Measurements from ENCODE around the gene TPSAB1. TPM values are rescaled to one million over a fixed set of nuclear protein-coding genes. Genes with fewer than 3 reads are reported as not detected.

The TPSAB1 gene
- total and polyA plus RNA-seq, 2 donors (not counting 1 experiment from before 2014, with no cell fraction given), result not detected

DNA sequence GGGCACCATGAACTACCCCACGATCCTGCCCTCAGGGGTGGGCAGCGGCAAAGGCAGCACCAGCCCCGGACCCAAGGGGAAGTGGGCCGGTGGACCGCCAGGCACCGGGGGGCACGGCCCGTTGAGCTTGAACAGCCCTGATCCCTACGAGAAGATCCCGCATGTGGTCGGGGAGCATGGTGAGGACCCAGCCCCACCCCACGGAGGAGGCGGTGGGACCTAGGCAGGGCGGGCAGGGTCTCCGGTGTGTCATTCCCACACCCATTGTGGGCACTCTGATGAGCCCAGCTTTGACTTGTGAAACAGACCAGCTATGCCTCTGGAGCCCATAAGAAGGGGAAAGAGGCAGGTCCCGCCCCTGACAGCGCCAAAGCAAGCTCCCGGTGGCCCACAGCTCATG is 38.2 kb upstream of the TPSAB1 start:
- Histone ChIP-seq H4K20me1 (ENCODE audit: control insufficient read depth, extremely low read depth, insufficient read depth, low read length) (no peaks in the 10 kb centered on the region), H3K9me3 (ENCODE audit: control insufficient read depth, insufficient read depth, low read depth, low read length) (no peaks in the 10 kb centered on the region), H3K4me1 (ENCODE audit: control insufficient read depth, extremely low read depth, insufficient read depth, low read length) (no peaks in the 10 kb centered on the region), H3K4me2 (ENCODE audit: extremely low read depth, insufficient read depth, low read length) (no peak overlapping the region), H3K9ac (ENCODE audit: insufficient read depth, low read length) (no peak overlapping the region), H3K27ac (ENCODE audit: insufficient read depth, low read length) (no peak overlapping the region), H2AFZ (ENCODE audit: low read length) (no peak overlapping the region), H3K27me3 (ENCODE audit: control insufficient read depth, insufficient read depth, low read length) (no peaks in the 10 kb centered on the region), H3K36me3 (ENCODE audit: control insufficient read depth, insufficient read depth, low read length) (no peaks in the 10 kb centered on the region), H3K4me3 (replicated peaks in 1 of 4; ENCODE audit: control extremely low read depth in 1 of 4, insufficient read depth in 1 of 4, low read depth in 3 of 4, low read length in 4 of 4) (no peak overlapping the region), H3K79me2 (ENCODE audit: control insufficient read depth, insufficient read depth, low read length) (no peaks in the 10 kb centered on the region)
- no peak for DNase-seq (ENCODE audit: low read depth in 2 of 2)
- TF ChIP-seq EZH2 (IDR thresholded peaks at IDR 0.05; ENCODE audit: low read length, missing control alignments) (no peak), CTCF (conservative IDR thresholded peaks at IDR 0.05 in 1 of 2, IDR thresholded peaks at IDR 0.05 in 1 of 2; ENCODE audit: low read depth in 1 of 2, low read length in 2 of 2) (no peak)

DNA sequence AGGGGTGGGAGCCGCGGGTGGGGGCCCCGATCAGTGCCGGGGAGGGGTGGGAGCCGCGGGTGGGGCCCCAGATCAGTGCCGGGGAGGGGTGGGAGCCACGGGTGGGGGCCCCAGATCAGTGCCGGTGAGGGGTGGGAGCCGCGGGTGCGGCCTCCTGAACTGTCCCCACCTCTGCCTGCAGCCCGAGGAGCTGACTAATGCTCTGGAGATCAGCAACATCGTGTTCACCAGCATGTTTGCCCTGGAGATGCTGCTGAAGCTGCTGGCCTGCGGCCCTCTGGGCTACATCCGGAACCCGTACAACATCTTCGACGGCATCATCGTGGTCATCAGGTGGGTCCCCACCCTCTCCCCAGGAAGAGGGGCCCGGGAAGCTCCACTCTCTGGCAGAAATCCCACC is 35.6 kb upstream of the TPSAB1 start:
- no peak for DNase-seq (ENCODE audit: low read depth in 2 of 2)
- Histone ChIP-seq H3K79me2 (ENCODE audit: control insufficient read depth, insufficient read depth, low read length) (no peaks in the 10 kb centered on the region), H3K27ac (ENCODE audit: insufficient read depth, low read length) (no peak overlapping the region), H3K9me3 (ENCODE audit: control insufficient read depth, insufficient read depth, low read depth, low read length) (no peaks in the 10 kb centered on the region), H2AFZ (ENCODE audit: low read length) (no peak overlapping the region), H3K4me2 (ENCODE audit: extremely low read depth, insufficient read depth, low read length) (no peak overlapping the region), H3K4me3 (replicated peaks in 1 of 4; ENCODE audit: control extremely low read depth in 1 of 4, insufficient read depth in 1 of 4, low read depth in 3 of 4, low read length in 4 of 4) (no peak overlapping the region), H4K20me1 (ENCODE audit: control insufficient read depth, extremely low read depth, insufficient read depth, low read length) (no peaks in the 10 kb centered on the region), H3K36me3 (ENCODE audit: control insufficient read depth, insufficient read depth, low read length) (no peaks in the 10 kb centered on the region), H3K27me3 (ENCODE audit: control insufficient read depth, insufficient read depth, low read length) (no peaks in the 10 kb centered on the region), H3K9ac (ENCODE audit: insufficient read depth, low read length) (no peak overlapping the region), H3K4me1 (ENCODE audit: control insufficient read depth, extremely low read depth, insufficient read depth, low read length) (no peaks in the 10 kb centered on the region)
- no peak for TF ChIP-seq CTCF (conservative IDR thresholded peaks at IDR 0.05 in 1 of 2, IDR thresholded peaks at IDR 0.05 in 1 of 2; ENCODE audit: low read depth in 1 of 2, low read length in 2 of 2)

- no peak overlapping the region for H3K4me3 ChIP-seq (replicated peaks in 1 of 4; ENCODE audit: control extremely low read depth in 1 of 4, insufficient read depth in 1 of 4, low read depth in 3 of 4, low read length in 4 of 4)
- H3K36me3 ChIP-seq (ENCODE audit: control insufficient read depth, insufficient read depth, low read length), result no peaks in the 10 kb centered on the region
- H3K9ac ChIP-seq (ENCODE audit: insufficient read depth, low read length), result no peak overlapping the region
- H3K27me3 ChIP-seq (ENCODE audit: control insufficient read depth, insufficient read depth, low read length), result no peaks in the 10 kb centered on the region
- no peaks in the 10 kb centered on the region for H3K4me1 ChIP-seq (ENCODE audit: control insufficient read depth, extremely low read depth, insufficient read depth, low read length)
- no peak for TF ChIP-seq CTCF (conservative IDR thresholded peaks at IDR 0.05 in 1 of 2, IDR thresholded peaks at IDR 0.05 in 1 of 2; ENCODE audit: low read depth in 1 of 2, low read length in 2 of 2)
- no peak overlapping the region for H2AFZ ChIP-seq (ENCODE audit: low read length)
- H3K4me2 ChIP-seq (ENCODE audit: extremely low read depth, insufficient read depth, low read length), result no peak overlapping the region
- no peaks in the 10 kb centered on the region for H3K79me2 ChIP-seq (ENCODE audit: control insufficient read depth, insufficient read depth, low read length)
- no peaks in the 10 kb centered on the region for H3K9me3 ChIP-seq (ENCODE audit: control insufficient read depth, insufficient read depth, low read depth, low read length)
- no peak overlapping the region for H3K27ac ChIP-seq (ENCODE audit: insufficient read depth, low read length)
- DNase-seq (ENCODE audit: low read depth in 2 of 2), result no peak
- no peaks in the 10 kb centered on the region for H4K20me1 ChIP-seq (ENCODE audit: control insufficient read depth, extremely low read depth, insufficient read depth, low read length)
Observed at GRCh38 chr16:1206326-1206725, 34.2 kb upstream of the TPSAB1 start.

All from fibroblast of lung (primary cell).